Inferior parietal cortex (tissue), 1 donor: ENCODE results near the gene TMEM50B.
"Not testable (repeated sequence)": the region's sequence is repeated elsewhere in the genome, so short reads cannot be mapped to it uniquely, and the experiment has no call there.

Experiments used
- DNase-seq: peaks from one replicate; pipeline ENCODE4 v3.0.0-alpha.2; 2016; ENCODE audit errors: extremely low spot score

The TMEM50B gene

DNA sequence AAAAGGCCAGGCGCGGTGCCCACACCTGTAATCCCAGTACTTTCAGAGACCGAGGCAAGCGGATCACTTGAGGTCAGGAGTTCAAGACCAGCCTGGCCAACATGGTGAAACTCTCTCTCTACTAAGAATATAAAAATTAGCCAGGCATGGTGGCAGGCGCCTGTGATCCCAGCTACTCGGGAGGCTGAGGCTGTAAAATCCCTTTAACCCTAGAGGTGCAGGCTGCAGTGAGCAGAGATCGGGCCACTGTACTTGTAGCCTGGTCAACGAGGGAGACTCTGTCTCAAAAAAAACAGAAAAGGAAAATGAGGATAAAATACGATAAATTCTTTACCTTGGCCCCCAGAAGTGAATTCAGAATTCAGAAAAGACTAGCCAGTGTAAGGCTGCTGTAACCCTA lies 1.6 kb downstream of the TMEM50B start:
- DNase-seq: no peak

DNA sequence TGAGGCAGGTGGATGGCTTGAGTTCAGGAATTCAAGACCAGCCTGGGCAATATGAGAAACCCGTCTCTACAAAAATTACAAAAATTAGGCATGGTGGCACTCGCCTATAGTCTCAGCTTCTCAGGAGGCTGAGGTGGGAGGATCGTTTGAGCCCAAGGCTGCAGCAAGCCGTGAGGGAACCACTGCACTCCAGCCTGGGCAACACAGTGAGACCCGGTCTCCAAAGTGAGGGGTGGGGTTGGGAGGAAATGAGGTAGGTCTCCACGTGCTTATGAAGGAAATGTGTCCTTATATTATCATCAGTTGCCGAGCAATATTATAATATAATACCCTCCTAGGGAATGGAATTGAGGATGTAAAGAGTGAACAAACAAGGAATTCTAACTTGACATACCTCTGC lies 2.7 kb downstream of the TMEM50B start:
- DNase-seq: no peak

DNA sequence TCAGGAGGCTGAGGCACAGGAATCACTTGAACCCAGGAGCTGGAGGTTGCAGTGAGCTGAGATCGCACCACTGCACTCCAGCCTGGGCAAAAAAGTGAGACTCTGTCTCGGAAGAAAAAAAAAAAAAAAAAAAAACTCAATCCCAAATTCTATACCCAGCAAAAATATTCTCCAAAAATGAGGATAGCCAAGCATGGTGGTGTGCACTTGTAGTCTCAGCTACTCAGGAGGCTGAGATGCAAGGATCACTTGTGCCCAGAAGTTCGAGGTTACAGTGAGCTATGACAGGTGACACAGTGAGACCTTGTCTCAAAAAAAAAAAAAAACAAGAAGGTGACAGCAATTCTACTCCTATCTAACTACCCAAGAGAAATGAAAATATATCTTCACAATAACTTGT lies 6.4 kb downstream of the TMEM50B start:
- no peak for DNase-seq

DNA sequence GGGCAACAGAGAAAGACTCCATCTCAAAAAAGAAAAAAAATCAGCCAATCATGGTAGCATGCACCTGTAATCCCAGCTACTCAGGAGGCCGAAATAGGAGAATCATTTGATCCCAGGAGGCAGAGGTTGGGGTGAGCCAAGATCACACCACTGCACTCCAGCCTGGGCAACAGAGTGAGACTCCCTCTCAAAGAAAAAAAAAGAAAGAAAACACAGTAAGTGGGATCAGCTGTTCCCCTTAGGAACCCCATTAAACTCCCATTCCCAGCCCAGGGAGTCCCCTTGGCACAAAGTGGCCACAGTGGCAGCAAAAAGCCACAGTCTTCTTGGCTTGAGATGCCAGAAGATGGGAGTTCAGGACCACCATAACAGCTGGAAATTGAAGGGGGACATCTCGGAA lies 9.1 kb downstream of the TMEM50B start:
- no peak for DNase-seq

DNA sequence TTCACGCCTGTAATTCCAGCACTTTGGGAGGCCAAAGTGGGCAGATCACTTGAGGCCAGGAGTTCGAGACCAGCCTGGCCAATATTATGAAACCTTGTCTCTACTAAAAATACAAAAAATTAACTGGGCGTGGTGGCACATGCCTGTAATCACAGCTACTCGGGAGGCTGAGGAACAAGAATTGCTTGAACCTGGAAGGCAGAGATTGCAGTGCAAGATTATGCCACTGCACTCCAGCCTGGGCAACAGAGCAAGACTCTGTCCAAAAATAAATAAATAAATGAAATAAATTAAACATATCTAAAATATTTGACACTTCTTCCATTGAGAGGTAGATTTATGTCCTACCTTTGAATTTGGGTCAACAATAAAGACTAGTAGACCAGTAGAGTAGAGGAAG lies 10.6 kb downstream of the TMEM50B start:
- not testable (repeated sequence) for DNase-seq

DNA sequence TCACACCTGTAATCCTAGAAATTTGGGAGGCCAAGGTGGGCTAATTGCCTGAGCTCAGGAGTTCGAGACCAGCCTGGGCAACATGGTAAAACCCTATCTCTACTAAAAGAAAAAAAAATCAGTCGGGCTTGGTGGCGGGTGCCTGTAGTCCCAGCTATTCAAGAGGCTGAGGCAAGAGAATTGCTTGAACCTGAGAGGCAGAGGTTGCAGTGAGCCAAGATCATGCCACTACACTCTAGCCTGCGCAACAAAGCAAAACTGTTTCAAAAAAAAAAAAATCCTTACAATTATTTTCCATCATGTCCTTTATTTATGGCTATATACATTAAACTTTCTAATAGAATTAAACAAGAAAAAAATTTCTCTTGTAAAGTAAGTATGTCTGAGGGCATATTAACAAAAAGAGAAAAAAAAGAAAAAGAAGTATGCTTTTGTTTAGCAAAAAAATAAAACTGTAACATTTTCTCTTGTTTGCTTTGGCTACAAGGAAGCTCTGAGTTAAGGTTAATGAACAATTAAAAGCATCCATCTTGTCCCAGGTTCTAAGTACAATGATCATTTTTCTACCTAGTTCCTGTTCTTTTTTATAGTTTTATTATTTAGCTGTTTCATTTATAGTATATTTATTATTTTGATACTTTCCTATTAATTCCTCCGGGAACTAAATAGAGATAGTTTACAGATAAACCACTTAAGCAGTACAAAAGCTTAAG lies 18.1 kb downstream of the TMEM50B start:
- DNase-seq: no peak

DNA sequence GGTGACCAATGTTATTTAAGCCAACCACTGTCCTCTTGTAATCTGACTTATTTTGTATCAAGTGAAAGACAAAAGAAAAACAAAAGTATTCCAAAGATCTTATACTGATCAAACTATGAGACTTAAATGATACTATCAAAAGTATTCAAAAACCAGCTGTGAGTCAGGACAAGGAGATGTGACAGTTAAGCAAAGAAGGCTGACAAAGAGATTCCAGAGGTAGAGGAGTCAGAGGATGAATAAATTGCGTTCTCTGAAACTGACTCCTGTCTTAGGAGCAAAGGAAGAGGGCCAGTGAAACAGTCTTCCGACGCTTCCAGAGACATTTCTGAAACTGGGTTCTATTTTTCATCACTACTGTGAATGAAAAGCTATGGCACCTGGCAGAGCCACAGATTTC lies 20.9 kb downstream of the TMEM50B start:
- no peak for DNase-seq

DNA sequence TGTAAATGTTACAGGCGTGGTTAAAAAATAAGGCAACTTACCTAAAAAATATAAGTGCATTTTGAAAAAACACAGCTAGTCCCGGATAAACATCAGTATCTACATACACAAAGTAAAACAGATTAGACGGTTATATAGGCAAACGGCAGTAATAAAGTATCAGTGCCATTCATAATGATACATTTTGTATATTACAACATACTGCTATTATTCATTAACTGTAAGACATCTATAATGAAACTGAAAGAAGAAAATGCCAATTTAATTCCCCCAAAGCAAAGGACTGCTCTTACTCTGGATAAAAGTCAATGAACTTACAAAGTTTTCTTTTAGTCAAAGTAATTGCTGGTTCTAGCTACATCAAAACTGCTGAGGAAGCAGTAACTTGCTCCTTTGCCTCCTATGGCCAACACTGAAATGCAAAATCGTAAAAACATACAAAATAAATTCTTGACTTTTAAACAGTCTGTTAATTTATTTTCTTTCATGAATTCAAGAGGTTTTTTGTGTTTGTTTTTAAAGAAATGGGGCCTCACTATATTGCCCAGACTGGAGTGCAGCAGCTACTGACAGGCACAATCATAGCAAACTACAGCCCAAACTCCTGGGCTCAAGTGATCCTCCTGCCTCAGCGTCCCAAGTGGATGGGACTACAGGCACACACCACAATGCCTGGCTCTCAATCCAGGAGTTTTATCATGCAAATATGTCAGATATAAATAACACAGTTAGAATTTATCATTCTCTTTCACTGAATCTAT lies 23.9 kb downstream of the TMEM50B start:
- DNase-seq: no peak

DNA sequence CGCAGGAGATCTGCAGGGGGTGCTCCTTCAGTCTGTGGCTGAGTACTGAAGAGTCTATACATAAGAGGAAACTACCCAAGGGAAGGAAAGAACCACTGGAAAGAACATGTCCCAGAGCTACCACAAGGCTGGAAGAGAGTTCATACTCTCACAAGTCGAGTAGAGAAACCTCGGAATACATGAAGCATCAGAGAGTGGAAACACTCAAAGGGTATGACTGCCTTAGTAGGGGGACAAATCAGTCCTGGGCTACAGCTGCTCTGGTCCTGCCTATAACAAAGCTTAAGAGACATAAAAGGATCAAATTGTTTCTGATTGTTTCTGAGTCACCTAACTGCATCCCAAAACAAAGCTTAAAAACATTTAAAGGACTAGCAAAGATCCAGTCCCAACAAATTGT lies 27.4 kb downstream of the TMEM50B start:
- DNase-seq: no peak

DNA sequence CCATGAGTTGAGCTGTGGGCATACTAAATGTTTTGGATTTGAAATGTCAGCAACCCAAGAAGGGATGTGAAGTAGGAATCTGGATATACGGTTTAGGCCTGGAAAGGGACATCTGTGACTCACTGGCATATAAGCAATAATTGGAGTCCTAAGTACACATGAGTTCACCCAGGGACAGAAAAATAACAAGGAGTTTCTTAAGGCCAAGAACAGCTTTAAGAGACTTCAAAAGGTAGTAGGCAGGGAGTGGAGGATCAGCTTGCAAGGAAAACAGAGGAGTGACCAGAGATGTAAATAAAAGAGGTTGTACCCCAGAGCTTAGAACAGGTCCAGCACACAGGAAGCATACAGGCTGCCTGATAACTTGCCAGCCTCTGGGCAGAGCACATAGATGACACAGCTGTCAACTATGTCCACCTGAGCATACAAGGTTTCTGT lies 28.1 kb downstream of the TMEM50B start:
- DNase-seq: no peak

DNA sequence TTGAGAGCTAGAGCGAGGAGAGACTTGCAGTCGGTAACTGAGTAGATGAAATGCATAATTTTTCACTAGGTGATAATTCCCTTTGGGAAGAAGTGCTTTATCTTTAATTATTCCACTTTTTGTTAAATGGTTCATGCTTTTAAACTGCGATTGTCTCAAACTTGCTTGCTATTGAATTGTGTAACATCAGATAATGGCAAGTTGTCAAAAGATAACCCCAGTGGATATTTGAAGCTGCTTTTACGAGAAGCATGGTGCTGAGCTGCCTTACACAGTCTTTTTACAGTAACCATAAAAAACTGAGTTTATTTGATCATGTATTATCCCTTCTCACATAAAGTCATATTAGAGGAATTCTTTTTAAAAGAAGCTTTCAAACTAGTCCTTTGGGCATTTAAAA lies 30.2 kb downstream of the TMEM50B start:
- no peak for DNase-seq

DNA sequence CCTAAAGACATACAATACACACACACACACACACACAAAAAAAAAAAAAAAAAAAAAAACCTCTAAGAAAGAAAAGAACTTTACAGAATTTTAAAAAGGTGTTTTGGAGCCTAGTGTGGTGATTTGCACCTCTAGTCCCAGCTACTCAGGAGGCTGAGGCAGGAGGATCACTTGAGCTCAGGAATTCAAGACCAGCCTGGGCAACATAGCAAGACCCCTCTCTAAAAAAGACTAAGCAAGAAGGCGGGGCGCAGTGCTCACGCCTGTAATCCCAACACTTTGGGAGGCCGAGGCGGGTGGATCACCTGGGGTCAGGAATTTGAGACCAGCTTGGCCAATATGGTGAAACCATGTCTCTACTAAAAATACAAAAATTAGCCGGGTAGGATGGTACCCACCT lies 33.2 kb downstream of the TMEM50B start:
- not testable (repeated sequence) for DNase-seq

DNA sequence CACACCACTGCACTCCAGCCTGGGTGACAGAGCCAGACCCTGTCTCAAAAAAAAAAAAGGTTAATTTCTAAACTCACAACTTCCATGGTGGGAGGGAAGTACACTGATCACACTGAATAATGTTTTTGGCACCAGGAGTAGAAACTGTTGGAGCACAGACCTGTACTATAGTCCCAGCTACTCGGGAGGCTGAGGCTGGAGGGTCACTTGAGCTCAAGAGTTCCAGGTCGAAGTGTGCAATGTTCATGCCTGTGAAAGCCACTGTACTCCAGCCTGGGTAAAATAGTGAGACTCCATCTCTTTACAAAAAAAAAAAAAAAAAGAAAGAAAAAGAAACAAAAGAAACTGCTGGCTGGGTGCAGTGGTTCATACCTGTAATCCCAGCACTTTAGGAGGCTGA lies 35.3 kb downstream of the TMEM50B start:
- DNase-seq: no peak

DNA sequence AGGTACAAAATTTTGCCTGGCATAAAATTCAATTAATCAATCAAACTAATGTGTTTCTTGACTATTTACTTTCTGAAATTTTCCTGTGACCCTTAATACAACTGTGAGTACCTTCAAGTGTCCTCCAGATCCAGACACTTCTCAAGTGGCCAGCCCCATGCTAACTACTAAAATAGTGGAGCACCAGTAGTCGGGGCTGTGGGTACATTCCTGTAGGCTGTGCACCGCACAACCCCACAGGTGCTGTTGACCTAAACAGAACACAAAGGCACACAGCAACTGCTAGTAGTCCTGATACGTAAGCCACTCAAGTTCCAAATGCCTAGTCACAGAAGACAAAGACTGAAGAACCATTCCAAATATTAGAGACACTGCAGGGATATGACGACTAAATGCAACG lies 36.6 kb downstream of the TMEM50B start:
- DNase-seq: no peak

DNA sequence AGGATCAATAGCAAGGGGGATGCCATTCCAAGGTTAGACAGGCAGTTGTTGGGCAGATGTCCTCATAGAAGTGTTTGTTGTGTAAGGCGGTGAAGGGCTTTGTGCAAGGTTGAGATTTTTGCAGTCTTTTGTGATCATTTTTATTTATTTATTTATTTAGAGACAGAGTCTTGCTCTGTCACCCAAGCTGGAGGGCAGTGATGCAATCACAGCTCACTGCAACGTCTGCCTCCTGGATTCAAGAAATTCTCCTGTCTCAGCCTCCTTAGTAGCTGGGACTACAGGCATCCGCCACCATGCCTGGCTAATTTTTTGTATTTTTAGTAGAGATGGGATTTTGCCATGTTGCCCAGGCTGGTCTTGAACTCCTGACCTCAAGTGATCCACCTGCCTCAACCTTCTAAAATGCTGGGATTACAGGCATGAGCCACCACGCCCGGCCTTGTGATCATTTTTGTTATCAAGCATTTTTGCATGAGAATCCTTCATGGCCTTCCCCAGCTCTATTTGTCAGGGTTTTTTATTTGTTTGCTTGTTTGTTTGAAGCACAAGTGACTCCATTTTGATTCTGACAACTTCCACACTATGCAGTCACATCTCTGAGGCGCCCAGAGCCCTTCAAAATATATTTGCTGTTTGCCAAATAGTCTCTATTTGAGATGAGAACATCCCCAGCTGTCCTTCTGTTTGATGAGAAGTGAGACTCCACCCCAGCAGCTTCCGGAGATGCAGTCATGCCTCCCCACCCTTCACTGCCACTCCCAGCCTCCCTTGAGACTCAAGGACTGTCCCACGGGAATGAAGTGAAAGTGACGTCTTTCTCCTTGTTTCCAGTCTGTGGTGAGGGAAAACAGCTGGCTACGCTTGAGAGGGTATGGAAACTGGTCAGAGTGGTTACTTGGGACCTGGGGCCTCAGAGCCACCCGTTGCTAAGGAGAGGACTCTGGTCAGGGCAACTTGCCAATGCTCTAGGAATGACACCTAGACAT lies 38.0 kb downstream of the TMEM50B start:
- no peak for DNase-seq

DNA sequence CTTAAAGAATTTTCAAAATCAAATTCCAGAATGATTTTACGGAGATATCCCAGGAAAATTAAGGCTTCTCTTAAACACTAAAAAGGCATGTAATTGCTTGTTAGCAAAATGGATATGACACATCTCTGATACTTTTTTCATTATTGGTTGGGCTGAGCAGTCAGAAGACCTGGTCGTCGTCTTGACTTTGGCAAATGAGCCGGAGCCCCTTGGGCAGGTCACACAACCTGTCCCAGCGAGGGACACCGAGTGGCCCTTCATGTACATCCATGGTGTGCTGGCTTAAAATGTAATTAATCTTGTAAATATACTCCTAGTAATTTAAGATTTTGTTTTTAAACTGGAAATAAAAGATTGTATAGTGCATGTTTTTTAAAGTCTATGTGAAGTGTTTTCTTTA lies 42.6 kb downstream of the TMEM50B start:
- no peak for DNase-seq

DNA sequence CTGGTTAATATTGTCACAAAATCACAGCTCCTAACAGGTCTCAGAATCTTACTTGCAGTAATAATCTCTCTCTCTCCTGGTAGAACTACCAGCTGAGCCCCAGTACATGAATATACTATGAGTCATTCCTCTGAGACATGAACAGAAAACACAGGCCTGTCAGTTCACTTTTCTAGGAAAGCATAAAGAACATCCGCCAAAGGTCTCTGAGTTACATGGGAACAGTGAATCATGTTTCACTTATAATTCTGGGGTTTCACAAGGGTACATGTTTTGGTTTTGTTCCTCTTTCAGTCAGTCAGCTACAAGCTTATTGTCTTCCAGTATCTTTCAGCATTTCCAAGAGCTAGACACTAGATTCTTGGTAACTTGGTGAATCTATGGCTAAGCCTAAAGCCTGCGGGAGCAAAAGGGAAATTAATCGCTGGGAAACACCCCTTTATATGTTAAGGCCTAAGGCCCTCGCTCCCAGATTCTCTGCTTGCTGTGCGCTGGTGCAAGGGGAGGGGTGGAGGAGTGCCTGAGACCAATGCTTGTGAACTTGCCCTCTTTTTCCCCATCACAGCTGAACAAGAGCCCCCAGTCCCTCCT lies 44.9 kb downstream of the TMEM50B start:
- DNase-seq: peak; percentile 57

DNA sequence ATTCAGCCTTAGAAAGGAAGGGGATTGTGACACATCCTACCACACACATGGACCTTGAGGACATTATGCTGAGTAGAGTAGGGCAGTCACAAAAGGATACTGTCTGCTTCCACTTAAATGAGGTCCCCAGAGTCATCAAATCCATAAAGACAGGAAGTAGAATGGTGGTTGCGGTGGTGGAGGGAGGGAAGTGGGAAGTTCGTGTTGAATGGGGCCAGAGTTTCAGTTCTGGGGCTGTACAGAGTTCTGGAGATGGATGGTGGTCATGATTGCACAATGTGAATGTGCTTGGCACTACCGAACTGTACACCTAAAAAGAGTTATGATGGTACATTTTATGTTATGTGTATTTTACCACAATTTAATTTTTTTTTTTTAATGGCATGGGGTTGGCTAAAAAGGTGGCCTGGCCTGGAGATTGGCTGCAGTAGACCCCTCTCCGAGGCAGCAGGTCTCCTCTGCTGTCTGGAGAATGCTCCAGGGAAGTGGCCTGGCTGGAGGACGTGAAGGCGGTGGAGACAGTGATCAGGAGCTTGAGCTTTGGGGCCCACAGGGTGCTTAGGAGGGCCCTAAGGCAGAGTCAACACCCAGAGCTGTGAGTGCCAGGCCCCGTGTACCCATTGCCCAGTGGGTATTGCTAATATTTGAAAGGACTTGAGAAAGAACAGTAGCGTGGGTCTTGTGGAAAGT lies 46.2 kb downstream of the TMEM50B start:
- no peak for DNase-seq

DNA sequence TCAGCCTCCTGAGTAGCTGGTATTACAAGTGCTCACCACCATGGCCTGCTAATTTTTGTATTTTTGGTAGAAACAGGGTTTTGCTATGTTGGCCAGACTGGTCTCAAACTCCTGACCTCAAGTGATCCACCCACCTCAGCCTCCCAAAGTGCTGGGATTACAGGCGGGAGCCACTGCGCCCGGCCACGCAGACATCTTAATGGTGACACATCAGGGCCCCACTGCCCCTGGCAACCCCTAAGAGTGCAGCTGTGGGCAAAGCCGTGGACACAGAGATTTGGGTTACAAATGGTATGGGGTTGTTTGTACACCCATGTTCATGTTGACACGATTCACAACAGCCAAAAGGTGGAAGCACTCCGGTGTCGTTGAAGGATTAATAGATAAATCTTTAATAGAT lies 46.8 kb downstream of the TMEM50B start:
- no peak for DNase-seq

DNA sequence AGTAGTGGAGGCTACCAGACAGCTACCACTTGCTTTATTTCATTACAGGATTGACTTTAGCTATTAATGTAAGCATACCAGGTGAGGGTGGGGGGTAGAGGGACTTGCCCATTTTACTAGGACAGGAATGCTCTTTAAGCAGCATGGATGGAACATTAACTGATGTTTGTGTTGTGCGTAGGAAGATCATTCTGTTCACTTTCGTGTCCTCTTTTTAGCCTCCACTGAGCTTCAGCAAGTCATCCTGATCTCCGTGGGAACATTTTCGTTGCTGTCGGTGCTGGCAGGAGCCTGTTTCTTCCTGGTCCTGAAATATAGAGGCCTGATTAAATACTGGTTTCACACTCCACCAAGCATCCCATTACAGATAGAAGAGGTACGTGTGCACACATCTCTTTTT lies 47.3 kb downstream of the TMEM50B start:
- DNase-seq: no peak

DNA sequence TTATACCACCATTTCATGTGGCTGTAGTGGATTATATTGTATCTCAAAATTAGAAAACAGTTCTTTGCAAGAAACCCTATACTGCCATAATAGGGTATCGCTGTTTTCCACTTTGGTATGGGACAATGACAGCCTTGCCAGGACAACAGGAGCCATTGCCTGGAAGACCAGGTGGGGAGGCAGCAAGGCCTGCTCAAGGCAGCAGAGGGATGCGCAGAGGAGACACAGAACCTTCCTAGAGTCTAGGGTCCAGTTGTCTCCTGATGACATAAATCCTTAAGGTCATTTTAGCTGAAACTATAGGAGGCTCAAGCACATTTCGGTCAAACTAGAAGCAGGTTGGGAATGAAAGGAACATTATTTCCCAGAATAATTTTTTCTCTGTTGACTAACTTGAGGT lies 48.9 kb downstream of the TMEM50B start:
- DNase-seq: no peak
